GM04503 (cell line): ENCODE results near the gene SERINC4.

Experiments used
- DNase-seq: peaks from one replicate; pipeline ENCODE4 v3.0.0-alpha.2; 2012; ENCODE audit warnings: low read depth

Gene SERINC4

DNA sequence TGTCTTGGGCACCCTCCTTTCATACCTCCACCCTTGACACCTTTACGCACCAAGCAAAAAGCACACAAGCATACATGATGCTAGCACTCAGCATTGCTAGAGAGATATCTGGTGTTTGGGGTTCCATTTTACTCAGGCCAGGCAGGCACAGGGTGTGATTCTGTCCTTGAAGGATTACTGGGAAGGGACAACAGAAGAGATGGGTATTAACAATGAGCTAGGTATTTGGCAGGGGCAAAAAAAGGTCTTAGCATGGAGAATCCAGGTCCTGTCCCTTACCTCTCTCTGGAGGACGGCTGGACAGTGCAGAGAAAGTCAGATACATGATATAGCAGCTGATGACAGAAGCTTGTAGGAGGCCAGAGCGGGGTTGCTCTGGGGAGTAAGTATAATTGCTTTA is 3.5 kb downstream of the SERINC4 start:
- no peak for DNase-seq

DNA sequence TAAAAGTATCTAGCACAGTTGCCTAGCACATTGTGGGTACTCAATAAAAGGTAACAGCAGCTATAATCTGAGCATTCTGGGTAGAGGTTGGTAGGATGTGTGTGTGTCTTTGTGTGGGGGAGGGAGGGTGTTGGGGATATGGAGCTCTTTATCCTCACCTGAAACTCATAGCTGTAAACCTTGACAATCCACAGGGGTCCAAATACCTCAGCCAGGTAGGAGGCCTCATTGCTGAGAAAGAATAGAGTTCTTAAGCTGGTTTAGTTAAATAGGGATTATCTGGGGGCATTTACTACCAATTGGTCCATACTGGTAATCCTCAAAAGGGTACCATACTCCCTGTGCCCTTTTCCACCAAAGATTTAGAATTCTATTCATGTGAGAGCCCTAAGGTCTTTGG is 4.0 kb downstream of the SERINC4 start:
- DNase-seq, result no peak

DNA sequence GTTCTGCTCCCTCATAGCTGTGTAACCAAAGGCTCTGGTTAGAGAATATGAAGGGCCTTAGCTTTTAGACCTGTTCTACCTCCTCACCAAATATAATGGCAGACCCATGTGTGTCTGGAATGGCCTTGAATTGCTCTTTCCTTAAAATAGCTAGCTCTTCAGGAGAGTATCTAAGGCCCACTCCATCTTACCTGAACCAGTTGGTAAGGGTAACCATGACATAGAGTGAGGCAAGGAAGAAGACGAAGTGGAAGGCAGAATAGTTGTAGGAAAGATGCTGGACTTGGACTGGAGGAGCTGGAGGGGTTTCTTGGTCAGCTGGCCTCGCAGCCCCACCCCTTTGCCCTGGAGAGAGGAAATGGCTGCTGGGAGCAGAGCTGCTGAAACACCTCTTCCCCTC is 4.8 kb downstream of the SERINC4 start:
- DNase-seq, result no peak

- DNase-seq, result no peak
These were observed 5.6 kb downstream of the SERINC4 start for GRCh38 chr15:43794269-43795037.

- no peak for DNase-seq
These were observed 6.4 kb downstream of the SERINC4 start for GRCh38 chr15:43793647-43794046.

DNA sequence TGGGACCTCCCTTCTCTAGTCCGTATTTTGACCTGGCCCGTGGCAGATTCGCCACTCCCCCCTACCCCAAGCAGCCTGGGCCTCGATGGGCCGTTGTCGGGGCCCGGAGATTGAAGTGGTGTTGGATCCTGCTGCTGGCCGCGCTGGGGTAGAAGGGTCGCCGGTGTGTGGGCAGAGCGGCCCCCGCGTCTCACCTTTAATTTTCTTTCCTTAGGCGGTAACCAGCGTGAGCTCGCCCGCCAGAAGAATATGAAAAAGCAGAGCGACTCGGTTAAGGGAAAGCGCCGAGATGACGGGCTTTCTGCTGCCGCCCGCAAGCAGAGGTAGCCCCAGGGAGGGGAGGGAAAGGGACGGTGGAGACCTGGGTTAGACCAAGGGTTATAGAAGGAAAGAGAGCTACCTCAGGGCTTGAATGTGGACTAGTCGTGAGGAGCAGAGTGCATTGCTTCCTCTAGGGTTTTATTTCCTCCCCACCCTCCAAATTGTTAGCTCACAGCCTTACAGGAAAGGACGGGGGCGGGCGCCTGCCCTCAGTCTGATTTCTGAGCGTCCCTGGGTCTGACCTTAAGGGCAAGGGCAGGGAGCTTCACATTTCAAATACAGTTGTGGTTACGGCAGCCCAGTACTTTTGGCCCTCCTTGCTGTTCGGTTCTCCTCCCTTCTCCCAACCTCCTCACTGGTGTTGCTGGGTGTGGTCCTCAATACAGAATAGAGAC is 7.1 kb downstream of the SERINC4 start:
- DNase-seq, result no peak

DNA sequence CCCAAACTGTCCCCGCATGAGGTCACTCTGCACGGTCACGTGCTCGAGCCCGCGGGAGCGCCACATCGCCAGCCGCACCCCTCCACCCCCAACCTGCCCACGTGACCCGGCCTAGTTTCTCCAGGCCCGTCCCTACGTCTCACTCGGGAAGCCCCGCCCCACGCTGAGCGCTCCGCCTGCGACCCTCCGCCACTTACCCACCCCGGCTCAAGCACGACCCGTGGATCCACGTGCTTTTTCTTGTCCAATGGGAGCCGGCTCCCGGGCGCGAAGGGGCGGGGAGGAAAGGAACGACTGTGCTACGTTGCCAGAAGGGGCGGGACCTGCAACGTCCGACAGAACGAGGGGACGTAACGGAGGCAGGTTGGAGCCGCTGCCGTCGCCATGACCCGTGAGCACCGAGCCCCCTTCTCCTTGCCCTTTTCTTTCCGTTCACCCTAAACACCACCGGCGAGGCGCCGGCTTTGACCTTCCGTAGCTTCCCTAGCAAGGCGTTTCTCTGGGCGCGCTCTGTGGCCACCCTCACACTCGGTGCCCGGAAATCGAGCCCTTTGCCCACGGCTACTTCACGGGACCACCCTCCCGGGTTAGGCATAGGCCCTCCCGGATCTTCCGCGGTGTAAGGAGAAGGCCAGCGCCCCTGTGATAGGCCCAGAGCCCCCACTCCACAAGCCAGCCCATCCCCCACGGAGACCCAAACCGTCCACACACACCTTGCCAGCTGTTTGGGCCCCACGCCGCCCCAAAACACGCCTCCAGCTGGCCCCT is 7.8 kb downstream of the SERINC4 start, which contains the start of gene SERF2:
Gene SERF2, plus strand, starts transcription at position 328 of the 768 bp plus-strand sequence. Its CDS starts 57 bp downstream, at position 385.
- DNase-seq, result peak; percentile 93

- DNase-seq, result no peak
These were observed 10.6 kb downstream of the SERINC4 start for GRCh38 chr15:43789409-43789808.

DNA sequence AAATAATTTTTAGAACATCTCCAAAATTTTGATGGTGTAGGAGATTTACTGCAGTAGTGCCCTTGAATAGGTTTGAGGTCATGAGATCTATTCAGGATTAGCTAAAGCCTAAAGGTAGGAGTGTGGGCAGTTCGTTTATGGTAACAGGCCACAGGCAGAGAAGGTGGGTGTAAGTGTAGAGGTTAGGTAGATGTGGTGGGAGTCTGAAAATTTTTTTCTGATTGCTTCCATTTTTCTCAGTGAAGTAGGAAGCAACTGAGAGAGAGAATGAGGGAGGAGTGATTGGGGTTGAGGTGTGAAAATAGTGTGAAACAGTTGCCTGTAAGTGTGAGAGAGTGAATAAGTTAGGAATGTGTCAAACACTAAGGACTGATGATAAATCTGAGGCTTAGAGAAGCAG is 21.0 kb downstream of the SERINC4 start:
- no peak for DNase-seq

DNA sequence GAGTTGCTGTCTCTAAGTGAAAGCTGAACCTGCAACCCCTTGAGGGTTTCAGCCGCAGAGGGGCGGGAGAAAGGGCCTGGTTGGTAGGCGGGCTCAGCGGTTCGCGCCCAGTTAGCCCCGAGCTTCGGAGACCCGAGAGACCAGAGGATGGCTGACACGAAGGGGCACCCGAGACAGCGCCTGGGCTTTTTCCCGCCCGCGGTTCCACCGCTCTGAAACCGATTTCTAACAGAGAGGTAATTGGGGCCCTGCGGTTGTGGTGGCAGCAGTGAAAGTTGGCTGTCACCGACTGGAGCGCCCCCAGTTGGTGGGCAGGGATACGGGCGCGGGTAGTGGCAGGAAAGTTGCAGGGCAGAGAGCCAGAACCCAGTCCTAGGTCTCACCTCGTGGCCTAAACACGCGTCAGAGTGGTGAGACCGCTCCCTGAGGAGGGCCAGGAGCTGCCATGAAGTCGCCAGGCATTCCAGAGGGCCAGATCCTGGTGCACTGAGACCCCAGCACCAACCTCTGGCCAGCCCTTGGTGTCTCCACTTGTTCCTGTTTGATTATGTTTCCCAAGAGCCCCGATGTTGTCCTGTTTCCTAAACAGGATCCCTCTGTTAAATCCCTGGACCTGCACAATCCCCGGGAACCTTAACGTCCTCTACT is 22.6 kb downstream of the SERINC4 start:
- DNase-seq, result no peak

- DNase-seq, result no peak
These were observed 23.2 kb downstream of the SERINC4 start, which contains the start of gene ELL3 for GRCh38 chr15:43776718-43777266. ELL3 (minus strand) TSS chr15:43776966; CDS start chr15:43776901, 65 bp downstream.

DNA sequence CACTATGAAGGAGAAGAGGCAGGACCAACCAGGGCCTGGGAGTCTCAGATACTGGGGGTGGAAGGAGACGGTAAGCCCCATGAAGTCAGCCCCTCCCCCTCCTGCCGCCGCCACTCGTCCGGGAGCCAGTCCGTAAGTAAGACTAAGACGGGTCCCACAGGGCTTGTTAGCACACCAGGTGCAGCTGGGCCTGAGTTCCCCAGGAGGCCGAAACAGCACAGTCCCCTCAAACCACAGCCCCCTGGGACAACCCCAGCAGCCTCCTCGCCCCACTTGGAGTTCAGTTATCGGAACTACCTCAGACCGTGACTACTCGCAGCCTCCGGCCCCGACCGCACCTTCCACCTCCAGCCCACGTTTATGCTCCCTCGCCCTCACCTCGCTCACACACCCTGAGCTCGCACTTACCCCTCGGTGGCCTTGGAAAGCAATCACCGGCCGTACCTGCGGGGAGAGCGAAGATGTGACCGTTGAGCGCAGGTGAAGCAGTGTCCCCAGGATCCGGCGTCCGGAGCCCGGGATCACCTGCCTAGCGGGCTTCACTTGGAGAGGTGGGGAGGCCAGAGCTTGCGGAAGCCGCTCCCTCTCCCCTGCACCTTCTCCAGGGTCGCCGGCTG is 23.8 kb downstream of the SERINC4 start:
- no peak for DNase-seq

- no peak for DNase-seq
These were observed 24.5 kb downstream of the SERINC4 start for GRCh38 chr15:43775411-43775965.

GRCh38 chr15:43774062-43774461 is 26.0 kb downstream of the SERINC4 start:
- DNase-seq, result no peak

DNA sequence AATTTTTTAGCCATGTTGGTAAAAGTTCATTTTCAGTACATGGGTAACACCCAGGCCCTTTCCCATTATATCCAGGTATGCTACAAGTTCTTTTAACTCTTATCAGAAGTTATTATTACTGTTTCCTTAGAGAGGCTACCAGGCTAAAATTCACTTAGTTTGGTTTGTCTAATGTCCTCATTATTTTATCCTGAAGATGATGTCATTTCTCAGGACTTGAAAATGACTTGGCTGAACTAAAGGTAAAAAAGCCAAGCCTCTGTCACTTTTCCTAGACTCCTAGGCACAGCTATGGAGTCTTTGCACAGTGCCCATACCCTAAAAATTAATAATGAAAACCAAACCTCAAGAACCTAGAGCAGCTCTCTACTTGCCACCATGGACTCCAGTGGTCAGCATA is 27.4 kb downstream of the SERINC4 start:
- DNase-seq, result no peak

- DNase-seq, result no peak
These were observed 28.2 kb downstream of the SERINC4 start for GRCh38 chr15:43771816-43772215.

GRCh38 chr15:43769584-43770228 is 30.3 kb downstream of the SERINC4 start:
- no peak for DNase-seq

- DNase-seq, result no peak
These were observed 36.1 kb downstream of the SERINC4 start for GRCh38 chr15:43763819-43764446.

DNA sequence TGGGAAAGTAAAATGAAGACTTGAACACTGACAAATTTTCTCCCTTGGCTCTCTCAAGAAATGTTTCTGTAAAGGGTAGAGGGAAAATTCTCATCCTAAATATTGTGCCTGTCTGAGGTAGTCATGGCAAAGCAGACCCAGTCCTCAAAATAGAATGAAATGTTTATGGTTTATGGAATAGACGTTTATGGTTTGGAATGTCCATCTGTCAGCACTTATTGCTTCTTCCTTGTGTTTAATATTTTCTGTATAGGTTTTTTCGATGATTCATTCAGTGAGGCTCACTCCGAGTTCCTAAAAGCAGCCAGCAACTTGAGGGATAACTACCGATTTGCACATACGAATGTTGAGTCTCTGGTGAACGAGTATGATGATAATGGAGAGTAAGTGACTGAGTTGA is 37.2 kb downstream of the SERINC4 start:
- no peak for DNase-seq

- no peak for DNase-seq
These were observed 48.1 kb downstream of the SERINC4 start for GRCh38 chr15:43751885-43752284.
